SK-N-DZ (cell line): ENCODE results near the gene ZNF232.
"Not testable (repeated sequence)": the region's sequence is repeated elsewhere in the genome, so short reads cannot be mapped to it uniquely, and the experiment has no call there.

ENCODE experiments used
- DNase-seq: peaks from one replicate; pipeline ENCODE4 v3.0.0-alpha.2; 2015; ENCODE audit warnings: low spot score
- small RNA-seq, 2 experiments: library from RNA; depleted of rRNA; stranded (forward); fragments of <200 nt; gene quantifications; one replicate each; pipeline ENCODE3, GENCODE V24; 2014

ZNF232 gene

GRCh38 chr17:5099271-5099670 is 12.4 kb downstream of the ZNF232 start:
- DNase-seq, result no peak

GRCh38 chr17:5097101-5097834 is 14.4 kb downstream of the ZNF232 start:
- peak; percentile 76 for DNase-seq

DNA sequence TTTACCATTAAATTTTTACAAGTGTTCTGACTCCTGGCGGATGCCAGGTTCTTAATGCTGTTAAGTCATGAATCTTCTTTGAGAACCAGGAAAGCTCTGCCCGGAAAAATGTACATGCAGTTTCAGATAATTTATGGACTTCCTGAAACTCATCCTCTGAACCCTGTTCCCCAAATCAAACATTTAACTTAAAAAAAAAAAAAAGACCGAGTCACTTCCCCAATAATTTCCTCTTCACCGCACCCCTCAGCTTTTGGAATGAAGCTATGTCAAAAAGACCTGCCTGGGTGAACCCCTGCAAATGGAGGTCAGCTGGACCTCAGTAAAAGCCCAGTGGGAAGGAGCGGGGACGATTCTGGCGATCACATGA is 15.0 kb downstream of the ZNF232 start:
- no peak for DNase-seq

DNA sequence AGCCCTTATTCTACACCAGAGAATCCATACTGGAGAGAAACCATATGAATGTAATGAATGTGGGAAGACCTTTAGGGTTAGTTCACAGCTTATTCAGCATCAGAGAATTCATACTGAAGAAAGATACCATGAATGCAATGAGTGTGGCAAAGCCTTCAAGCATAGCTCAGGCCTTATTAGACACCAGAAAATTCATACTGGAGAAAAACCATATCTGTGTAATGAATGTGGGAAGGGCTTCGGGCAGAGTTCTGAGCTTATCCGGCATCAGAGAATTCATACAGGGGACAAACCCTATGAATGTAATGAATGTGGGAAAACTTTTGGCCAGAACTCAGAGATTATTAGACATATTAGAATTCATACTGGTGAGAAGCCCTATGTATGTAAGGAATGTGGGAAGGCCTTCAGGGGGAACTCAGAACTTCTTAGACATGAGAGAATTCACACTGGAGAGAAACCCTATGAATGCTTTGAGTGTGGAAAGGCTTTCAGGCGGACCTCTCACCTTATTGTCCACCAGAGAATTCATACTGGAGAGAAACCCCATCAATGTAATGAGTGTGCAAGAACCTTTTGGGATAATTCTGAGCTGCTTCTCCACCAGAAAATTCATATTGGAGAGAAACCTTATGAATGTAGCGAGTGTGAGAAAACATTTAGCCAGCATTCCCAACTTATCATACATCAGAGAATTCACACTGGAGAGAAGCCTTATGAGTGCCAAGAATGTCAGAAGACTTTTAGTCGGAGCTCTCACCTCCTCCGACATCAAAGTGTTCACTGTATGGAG is 19.3 kb downstream of the ZNF232 start:
- DNase-seq, result no peak

DNA sequence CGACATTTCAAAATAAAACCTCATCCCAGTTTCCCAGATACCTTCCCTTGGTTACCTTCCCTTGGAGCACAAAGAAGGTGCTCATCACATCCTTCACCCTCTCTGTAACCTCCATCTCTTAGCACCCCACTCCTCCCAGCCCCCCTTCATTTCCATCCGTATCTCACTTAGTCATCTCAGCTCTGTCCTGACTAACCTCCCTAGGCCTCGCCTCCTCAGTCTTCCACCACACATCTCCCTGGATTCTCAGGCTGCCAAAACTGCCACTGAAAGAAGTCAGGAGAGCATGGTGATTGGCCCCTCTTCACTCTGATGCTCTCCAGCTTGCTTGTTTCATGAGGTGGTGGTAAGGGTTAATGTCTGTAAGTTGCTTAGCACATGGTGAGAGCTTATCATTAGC is 31.1 kb downstream of the ZNF232 start:
- no peak for DNase-seq

DNA sequence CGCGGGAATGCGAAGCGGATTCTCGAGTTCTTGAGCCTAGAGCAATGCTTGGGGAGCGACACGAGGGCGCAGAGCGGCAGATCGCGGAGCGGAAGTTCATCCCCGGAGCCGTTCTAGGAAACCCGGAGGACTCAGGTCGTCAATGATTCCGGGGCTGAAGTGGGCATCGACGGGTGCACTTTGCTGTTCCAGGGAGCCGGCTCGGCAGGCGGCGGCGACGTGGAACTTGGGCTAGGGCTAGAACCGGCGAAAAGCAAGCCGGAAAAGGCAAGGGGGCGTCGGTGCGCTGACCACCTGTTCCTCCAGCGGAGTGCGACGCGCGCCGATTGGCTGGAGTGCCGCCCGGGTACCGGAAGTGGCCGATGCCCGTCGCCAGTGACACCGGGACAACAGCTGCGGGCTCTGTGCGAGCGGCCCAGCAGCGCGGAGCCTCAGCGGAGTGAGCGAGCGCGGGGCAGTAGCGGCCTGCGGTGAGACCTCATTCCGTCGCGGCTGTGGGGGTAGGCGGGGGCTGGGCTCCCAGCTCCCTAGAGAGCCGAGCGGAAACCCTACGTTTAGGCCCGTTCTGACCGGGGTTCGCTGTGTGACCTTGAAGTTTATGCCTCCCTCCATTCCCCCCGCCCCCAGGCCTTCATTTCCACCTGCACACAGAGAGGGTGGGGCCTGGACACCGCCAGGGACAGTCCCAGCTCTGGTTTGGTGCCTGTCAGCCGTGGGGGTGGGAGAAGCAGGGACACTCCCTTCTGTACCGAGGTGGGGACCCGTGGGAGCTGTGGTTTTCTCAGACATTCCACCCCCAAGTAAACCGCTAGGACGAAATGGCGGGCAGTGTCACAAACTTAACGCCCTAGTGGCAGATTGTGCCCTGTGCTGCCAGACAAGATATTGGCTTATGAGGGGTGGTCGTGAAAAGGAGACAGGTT is 33.3 kb downstream of the ZNF232 start, which contains the start of gene ZFP3:
ZFP3 (plus strand) TSS at position 362 of the 923 bp plus-strand sequence. CDS start 13,038 bp downstream, outside the sequence.
- peak; percentile 88 for DNase-seq

DNA sequence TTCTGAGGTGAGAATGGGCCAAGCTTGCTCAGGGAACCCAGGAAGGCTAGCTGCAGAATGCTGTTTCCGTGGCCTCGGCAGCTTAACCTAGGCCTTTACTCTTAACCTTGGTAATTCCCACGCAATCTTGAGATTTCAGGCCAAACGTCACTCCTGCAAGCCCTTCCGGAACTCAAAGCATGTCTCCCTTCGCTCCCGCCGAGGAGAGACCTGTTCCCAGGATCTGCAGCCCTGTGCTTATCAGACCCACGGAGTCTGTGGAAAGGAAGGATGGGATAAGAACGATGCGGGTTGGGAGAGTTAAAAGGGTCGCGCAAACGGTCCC is 33.9 kb downstream of the ZNF232 start:
- DNase-seq, result no peak

DNA sequence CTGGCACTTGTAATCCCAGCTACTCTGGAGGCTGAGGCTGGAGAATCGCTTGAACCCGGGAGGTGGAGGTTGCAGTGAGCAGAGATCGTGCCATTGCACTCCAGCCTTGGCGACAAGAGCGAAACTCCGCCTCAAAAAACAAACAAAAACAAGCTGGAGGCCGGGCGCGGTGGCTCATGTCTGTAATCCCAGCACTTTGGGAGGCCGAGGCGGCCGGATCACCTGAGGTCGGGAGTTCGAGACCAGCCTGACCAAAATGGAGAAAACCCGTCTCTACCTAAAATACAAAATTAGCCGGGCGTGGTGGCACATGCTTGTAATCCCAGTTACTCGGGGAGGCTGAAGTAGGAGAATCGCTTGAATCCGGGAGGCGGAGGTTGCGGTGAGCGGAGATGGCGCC is 34.4 kb downstream of the ZNF232 start:
- DNase-seq, result not testable (repeated sequence)

- DNase-seq, result not testable (repeated sequence)
Measured at GRCh38 chr17:5075472-5075871, 36.2 kb downstream of the ZNF232 start.

- no peak for DNase-seq
Measured at GRCh38 chr17:5069724-5070123, 42.0 kb downstream of the ZNF232 start.

GRCh38 chr17:5068236-5068635 is 43.4 kb downstream of the ZNF232 start:
- no peak for DNase-seq

GRCh38 chr17:5065227-5065744 is 46.4 kb downstream of the ZNF232 start:
- DNase-seq, result no peak

Small RNA genes lying within 50 kb of the gene (small RNA-seq; reads per million reads assigned to genes)
- 0 reads per million in 2 experiments for gene AC012146.4
